Osteocyte (in vitro differentiated cells): ENCODE results near the gene ACTL10. TPM values are rescaled to one million over a fixed set of nuclear protein-coding genes. Genes with fewer than 3 reads are reported as not detected.

Experiments
- DNase-seq: peaks from one replicate; pipeline ENCODE4 v3.0.0; 2021; ENCODE audit warnings: mixed read lengths; ENCODE audit not compliant: unreplicated experiment; ENCODE audit errors: extremely low spot score
- H3K27ac Mint-ChIP-seq: one replicate; pipeline ENCODE4 v1.8.0; 2021; ENCODE audit warnings: mild to moderate bottlenecking, mixed read lengths; ENCODE audit not compliant: unreplicated experiment
- H3K27me3 Mint-ChIP-seq: one replicate; pipeline ENCODE4 v1.8.0; 2021; ENCODE audit warnings: mixed read lengths; ENCODE audit not compliant: unreplicated experiment
- H3K36me3 Mint-ChIP-seq: one replicate; pipeline ENCODE4 v1.8.0; 2021; ENCODE audit warnings: mixed read lengths; ENCODE audit not compliant: unreplicated experiment
- H3K4me1 Mint-ChIP-seq: one replicate; pipeline ENCODE4 v1.8.0; 2021; ENCODE audit warnings: mixed read lengths; ENCODE audit not compliant: unreplicated experiment
- H3K4me3 Mint-ChIP-seq: one replicate; pipeline ENCODE4 v1.8.0; 2021; ENCODE audit warnings: mild to moderate bottlenecking, moderate library complexity, mixed read lengths; ENCODE audit not compliant: unreplicated experiment
- H3K9me3 Mint-ChIP-seq: one replicate; pipeline ENCODE4 v1.8.0; 2021; ENCODE audit warnings: mixed read lengths; ENCODE audit not compliant: unreplicated experiment
- total RNA-seq: library from RNA; stranded (reverse); gene quantifications from 2 replicates; pipeline ENCODE4 v1.2.1, GENCODE V29; 2021
- TF ChIP-seq, protein P1 (sequence below): fragments of 200-600 bp; sonication (generic); IDR thresholded peaks from 2 replicates; pipeline ENCODE4 v1.5.0; 2021; ENCODE audit warnings: antibody characterized with exemption, mild to moderate bottlenecking, moderate library complexity

ACTL10 gene
- total RNA-seq, 1 donor from 2014 or later = 0.54 TPM

DNA sequence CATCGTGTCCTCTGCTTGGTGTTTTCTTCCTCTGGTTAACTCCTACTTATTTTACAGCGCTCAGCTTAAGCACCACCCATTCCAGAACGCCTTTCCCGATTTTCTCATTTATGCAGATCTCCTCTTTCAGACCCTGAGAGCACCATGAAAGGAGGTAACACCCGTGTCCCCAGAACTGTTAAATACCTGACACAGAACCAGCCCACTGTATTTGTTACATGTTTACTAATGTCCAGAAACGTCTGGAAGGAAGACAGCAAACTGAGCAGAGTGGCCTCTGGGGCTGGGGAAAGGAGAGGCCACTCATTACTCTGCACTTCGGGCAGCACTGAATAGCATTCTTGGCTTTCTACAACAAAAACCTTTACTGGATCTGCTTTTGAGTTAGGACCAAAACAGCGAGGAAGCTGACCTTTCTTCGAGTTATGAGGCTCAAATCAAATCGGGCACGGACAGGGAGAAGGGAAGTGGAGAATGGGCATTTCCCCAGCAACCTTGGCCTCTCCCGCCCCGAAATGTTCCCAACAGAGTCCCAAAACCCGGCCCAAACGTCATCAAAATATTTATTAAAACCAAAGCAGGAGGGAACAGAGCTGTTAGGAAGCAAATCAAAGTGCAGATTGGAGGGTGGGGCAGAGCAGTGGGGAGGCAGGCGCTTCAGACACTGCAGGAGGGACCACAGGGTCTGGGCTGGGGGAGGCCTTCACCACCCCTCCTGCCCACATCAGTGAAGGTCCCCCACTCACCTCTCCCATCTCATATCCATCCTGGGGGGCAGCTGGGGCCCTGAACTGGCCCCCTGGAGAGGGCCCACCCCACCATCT is 8.6 kb downstream of the ACTL10 start:
- no peaks in the 10 kb centered on the region for H3K36me3 Mint-ChIP-seq
- peak overlapping the region; percentile 56 for H3K27ac Mint-ChIP-seq
- TF ChIP-seq, protein P1, sequence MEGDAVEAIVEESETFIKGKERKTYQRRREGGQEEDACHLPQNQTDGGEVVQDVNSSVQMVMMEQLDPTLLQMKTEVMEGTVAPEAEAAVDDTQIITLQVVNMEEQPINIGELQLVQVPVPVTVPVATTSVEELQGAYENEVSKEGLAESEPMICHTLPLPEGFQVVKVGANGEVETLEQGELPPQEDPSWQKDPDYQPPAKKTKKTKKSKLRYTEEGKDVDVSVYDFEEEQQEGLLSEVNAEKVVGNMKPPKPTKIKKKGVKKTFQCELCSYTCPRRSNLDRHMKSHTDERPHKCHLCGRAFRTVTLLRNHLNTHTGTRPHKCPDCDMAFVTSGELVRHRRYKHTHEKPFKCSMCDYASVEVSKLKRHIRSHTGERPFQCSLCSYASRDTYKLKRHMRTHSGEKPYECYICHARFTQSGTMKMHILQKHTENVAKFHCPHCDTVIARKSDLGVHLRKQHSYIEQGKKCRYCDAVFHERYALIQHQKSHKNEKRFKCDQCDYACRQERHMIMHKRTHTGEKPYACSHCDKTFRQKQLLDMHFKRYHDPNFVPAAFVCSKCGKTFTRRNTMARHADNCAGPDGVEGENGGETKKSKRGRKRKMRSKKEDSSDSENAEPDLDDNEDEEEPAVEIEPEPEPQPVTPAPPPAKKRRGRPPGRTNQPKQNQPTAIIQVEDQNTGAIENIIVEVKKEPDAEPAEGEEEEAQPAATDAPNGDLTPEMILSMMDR = no peak
- H3K9me3 Mint-ChIP-seq = no peaks in the 10 kb centered on the region
- DNase-seq = no peak
- peaks cover 37% of the 10 kb centered on the region for H3K4me1 Mint-ChIP-seq
- H3K27me3 Mint-ChIP-seq = no peaks in the 10 kb centered on the region
- peak overlapping the region; percentile 68 for H3K4me3 Mint-ChIP-seq

DNA sequence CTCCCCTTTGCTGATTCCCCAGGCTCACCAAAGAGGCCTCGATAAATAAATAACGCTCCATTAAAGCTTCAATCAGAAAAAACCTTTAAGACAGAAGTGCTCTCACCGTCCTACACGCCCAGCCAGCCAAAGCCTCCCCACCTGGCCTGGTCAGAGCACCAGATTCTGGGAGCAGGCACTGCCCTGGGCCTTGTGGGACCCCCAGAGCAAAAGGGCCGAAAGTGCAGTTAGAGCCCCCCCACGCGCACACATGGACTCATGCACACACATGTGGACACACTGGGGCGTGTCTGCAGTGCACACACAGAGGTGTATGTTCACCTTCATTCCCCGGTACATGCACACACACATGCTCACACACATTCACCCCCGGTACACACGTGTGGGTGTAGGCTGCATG is 9.4 kb downstream of the ACTL10 start:
- Mint-ChIP-seq H3K4me3 (no peak overlapping the region), H3K9me3 (no peaks in the 10 kb centered on the region), H3K27me3 (no peaks in the 10 kb centered on the region), H3K4me1 (peaks cover 45% of the 10 kb centered on the region), H3K36me3 (no peaks in the 10 kb centered on the region), H3K27ac (no peak overlapping the region)
- TF ChIP-seq, protein P1 = no peak
- DNase-seq = no peak

DNA sequence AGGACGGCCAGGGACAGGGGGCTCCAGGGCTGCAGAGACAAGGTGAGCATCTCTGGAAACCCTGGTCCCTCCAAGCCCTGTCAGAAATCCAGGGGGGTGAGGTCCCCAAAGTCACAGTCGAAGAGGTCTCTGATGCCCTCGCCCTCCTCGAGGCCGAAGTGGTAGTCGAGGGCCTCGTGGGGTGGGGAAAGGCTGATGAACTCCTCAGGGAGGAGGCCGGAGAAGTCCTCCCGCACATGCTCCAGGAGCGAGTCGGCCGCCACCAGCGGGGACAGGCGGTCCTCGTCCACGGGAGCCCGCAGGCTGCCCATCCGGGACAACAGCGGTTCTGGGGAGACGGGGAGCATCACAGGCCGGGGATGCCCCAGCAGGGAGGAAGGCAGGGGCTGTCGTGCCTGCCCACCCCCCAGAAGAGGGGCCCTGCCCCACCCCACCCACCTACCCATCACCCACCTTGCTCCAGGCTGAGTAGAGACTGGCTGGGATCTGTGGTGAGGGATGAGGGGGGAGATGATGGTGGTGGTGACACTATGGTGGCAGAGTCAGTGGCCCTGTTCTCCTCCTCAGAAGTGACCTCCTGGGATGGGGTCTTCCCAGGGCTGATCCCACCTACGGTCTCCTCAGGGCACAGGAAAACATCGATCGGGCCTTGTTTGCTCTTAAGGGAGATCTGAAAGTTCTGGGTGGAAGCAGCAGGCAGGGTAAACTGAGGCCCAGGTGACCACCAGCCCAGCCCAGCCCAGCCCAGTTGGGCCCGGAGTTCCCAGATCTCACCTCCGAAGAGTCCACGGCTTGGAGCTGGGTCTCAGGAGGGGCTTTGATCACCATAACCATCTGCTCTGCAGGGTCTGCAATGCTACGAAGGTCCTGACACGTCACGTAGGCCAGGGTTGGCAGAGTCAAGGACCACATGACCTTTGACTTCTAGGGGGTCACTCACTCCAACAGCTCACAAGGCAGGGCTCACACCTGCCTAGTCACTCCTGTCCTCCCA is 10.2 kb downstream of the ACTL10 start:
- no peak for DNase-seq
- TF ChIP-seq, protein P1 = no peak
- no peaks in the 10 kb centered on the region for H3K36me3 Mint-ChIP-seq
- H3K4me1 Mint-ChIP-seq = peaks cover 52% of the 10 kb centered on the region
- no peak overlapping the region for H3K4me3 Mint-ChIP-seq
- no peak overlapping the region for H3K27ac Mint-ChIP-seq
- H3K27me3 Mint-ChIP-seq = no peaks in the 10 kb centered on the region
- H3K9me3 Mint-ChIP-seq = no peaks in the 10 kb centered on the region

DNA sequence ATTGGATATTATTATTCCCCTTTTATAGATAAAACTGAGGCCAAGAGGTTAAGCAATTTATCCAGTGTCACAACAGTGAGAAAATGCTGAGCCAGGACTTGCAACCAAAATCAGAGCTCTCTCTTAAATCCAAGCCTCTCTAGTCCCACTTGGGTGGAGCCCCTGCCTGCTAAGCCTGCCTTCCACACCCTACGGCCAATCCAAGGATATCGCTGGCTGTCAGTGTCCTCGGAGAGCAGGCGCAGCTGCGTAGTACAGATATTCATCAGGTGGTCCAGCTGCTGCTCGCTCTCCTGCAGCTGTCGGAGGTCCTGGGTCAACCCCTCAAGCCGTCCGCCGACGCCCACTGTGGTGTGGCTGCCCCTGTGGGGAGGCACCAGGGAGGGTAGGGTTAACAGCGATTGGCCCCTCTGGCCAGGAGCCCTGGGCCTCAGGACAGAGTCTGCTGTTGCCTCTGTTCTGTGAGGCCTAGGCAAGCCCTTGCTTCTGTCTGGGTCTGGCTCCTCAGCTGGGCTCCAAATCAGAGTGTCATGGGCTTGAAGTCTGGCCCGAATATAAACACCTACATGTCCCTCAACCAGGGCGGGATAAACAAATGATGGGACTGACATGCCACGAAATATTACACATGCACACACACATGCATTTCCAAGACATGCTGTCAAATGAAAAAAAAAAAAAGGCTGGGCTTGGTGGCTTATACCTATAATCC is 11.4 kb downstream of the ACTL10 start:
- H3K9me3 Mint-ChIP-seq = no peaks in the 10 kb centered on the region
- H3K27me3 Mint-ChIP-seq = no peaks in the 10 kb centered on the region
- peaks cover 46% of the 10 kb centered on the region for H3K4me1 Mint-ChIP-seq
- no peak overlapping the region for H3K27ac Mint-ChIP-seq
- DNase-seq = no peak
- no peak overlapping the region for H3K4me3 Mint-ChIP-seq
- no peaks in the 10 kb centered on the region for H3K36me3 Mint-ChIP-seq
- TF ChIP-seq, protein P1 = no peak
